HG03025 (cell line): ENCODE data around the gene USP32.
"Not testable (repeated sequence)": the region's sequence is repeated elsewhere in the genome, so short reads cannot be mapped to it uniquely, and the experiment has no call there.

Source experiments
- ATAC-seq: cut with Tn5 transposase; IDR thresholded peaks from one replicate; pipeline ENCODE4 v1.9.1; 2021; ENCODE audit warnings: mild to moderate bottlenecking, moderate library complexity; ENCODE audit not compliant: unreplicated experiment, low FRiP score

The USP32 gene

DNA sequence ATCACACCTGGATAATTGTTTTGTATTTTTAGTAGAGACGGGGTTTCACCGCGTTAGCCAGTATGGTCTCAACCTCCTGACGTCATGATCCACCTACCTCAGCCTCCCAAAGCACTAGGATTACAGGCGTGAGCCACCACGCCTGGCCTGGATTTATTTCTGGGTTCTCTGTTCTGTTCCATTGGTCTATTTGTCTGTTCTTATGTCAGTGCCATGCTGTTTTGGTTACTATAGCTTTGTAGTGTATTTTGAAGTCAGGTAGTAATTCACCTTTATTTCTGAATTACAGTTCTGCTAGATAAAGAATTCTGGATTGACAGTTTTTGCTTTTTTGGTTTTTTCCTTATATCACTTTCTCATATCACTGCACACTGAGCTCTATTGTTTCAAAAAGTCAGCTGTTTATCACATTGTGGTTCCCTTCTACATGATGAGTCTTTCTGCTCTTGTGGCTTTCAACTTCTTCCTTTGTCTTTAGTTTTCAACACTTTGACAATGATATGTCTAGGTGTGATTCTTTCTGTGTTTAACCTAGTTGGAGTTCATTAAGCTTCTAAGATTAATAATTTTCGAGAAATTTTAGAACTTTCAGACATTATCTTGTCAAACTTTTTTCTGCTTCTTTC, 144.0 kb downstream of the USP32 start:
- ATAC-seq: no peak

DNA sequence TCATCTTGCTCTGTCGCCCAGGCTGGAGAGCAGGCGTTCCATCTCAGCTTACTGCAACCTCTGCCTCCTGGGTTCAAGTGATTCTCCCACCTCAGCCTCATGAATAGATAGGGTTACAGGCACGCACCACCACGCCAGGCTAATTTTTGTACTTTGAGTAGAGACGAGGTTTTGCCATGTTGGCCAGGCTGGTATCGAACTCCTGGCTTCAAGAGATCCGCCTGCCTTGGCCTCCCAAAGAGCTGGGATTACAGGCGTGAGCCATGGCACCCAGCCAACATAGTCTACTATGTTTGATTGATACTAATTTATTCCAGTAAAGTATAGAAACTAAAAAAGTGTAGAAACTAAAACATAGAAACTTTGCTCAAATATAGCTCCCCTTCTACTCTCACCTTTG, 147.3 kb downstream of the USP32 start:
- no peak for ATAC-seq

- ATAC-seq: no peak
Observed at GRCh38 chr17:60240290-60240689, 151.6 kb downstream of the USP32 start.

DNA sequence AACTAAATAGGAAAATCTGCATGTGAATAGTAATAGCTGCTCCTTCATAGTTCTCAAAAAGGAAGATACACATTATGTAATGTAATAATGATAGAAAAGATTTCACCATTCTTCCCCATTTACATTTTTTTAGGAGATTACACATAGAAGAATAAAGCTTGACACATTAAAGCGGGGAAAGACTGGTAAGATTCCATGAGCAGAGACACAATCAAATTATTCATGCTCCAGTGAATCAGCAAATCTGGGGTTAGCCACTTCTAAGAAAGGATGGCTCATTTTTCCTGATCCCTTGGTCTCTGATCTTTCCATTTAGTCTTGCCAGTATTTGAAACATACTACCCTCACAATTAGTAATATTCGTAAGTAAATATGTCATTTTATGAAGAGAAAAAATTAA, 160.2 kb downstream of the USP32 start:
- ATAC-seq: no peak

GRCh38 chr17:60231234-60231633, 160.7 kb downstream of the USP32 start:
- ATAC-seq: no peak

DNA sequence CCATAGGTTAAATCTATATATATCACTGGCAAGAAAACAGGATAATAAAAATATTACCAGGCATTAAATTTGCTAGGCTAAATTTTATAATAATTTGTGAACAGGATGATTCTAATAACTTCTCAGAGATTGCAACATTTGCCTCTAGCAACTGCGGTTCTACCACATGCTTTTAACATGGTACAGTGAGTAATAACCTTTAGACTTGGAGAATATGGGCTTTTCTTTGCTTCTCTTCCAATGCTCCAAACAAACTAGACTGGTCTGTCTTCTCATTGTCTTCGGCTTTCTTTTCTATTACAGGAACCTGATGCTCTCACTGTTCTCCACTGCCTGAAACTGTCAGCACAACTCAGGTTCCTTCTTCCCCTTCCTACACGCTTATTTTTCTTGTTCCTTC, 161.6 kb downstream of the USP32 start:
- ATAC-seq: no peak

DNA sequence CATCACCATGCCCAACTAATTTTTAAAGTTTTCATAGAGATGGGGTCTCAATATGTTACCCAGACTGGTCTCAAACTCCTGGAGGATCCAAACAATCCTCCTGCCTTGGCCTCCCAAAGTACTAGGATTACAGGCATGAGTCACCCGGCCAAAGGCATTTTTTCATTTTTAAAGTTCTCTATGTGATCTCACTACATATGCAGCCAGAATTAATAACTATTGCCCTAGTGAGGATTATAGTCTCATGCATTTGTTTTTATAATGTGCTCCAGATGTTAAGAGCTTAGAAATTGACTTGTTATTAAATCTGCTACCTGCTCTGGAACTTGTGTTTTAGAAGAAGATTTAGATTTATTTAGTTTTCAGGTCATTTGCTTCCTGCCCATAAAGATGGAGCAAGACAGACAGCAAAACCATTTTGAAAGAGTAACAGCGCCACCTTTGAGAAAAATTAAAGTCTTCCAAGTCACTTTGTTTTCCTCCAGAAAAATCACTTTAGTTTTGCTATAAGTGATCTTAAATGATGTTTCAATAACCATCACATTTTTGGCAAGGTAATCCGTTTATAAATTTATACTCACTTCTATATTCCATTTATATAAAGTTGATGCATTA, 162.6 kb downstream of the USP32 start:
- ATAC-seq: no peak

GRCh38 chr17:60227276-60227675, 164.7 kb downstream of the USP32 start:
- not testable (repeated sequence) for ATAC-seq

GRCh38 chr17:60224064-60224463, 167.9 kb downstream of the USP32 start:
- no peak for ATAC-seq

DNA sequence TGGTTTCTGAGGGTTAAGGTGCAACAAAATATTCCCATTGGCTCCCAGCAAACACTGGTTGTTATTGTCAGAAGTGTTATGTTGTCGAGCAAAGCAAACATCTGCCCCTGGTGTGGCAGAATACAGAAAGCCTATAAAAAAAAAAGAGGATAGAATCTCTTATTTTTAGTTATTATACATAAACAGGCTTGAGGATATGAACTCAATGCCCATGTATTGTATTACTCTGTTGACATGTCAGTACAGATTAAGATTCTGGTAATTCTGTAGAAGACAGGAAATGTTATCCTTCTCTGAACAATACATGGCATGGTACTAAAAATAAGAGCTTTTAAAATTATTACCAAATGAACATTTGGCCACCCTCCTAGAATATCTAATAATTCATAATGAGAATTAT, 168.5 kb downstream of the USP32 start:
- ATAC-seq: no peak

DNA sequence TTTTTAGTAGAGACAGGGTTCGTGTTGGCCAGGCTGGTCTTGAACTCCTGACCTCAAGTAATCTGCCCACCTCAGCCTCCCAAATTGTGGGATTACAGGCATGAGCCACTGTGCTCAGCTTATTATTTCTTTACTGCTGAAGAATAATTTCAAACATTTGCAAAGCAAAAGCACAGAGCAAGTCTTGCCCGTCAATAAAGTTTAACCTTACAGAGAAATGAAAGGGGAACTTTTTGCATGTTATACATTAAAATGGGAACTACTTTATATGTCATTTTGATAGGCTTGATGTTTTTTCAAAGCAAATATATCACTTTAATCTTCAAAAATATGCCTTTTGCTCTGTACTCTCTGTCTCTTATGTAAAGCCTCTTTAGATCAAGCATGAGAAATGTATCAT, 173.2 kb downstream of the USP32 start:
- not testable (repeated sequence) for ATAC-seq

DNA sequence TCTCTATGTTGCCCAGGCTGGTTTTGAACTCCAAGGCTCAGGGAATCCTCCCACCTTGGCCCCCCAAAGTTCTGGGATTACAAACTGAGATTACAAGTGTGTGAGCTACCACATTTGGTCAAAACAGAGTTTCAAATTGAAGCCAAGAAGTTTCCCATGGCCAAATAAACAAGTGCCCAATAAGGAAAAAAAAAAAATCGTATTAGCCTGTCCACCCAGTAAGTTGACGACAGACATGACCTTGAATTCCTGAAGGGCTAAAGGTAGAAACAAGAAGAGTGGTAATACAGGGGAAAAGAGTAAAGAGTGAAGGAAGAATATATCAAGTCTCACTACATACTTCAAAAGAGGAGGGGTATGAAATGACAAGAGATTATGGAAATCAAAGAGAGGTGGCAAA, 176.0 kb downstream of the USP32 start:
- ATAC-seq: not testable (repeated sequence)

- not testable (repeated sequence) for ATAC-seq
Observed at GRCh38 chr17:60211282-60211681, 180.7 kb downstream of the USP32 start.

GRCh38 chr17:60208302-60208701, 183.6 kb downstream of the USP32 start:
- ATAC-seq: not testable (repeated sequence)

DNA sequence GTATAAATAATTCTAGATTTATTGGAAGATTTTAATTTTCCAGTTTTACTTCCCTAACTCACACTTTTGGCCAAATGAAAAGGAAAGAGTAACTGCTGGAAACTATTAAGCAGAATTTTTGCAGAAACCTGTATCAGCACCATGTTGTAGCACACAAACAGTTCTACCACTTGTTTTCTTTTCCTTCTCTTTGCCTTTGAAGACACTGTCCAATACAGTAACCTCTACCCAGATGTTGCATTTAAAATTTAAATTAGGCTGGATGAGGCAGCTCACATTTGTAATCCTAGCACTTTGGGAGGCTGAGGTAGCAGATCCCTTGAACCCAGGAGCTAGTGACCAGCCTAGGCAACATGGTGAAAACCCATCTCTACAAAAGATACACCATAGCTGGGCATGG, 186.2 kb downstream of the USP32 start:
- not testable (repeated sequence) for ATAC-seq

DNA sequence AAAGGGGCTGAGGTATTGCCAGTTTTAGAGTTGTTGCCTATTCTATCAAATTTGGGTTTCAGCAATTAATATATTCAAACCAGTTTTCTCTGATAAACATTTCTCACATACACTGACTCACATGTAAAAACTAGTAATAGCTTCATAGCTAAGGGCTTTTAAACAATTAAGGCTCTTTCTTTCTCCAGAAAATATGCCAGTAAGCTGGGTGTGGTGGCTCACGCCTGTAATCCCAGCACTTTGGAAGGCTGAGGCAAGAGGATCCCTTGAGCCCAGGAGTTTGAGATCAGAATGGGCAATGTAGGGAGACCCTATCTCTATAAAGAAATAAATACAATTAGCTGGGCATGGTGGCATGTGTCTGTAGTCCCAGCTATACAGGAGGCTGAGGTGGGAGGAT, 193.3 kb downstream of the USP32 start:
- not testable (repeated sequence) for ATAC-seq

DNA sequence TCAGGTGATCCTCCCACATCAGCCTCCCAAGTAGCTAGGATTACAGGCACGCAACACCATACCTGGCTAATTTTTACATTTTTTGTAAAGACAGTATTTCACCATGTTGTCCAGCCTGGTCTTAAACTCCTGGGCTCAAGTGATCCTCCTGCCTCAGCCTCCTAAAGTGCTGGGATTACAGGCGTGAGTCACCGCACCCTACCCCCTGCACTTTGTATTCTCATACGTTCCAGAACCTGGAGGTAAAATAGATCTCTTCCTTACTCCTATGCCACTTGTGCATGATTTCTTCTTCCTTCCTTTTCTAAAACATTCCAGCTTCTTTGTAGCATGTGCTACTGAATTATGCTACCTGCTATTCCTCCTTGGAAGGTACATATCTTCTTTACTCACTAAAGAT, 197.8 kb downstream of the USP32 start:
- not testable (repeated sequence) for ATAC-seq

DNA sequence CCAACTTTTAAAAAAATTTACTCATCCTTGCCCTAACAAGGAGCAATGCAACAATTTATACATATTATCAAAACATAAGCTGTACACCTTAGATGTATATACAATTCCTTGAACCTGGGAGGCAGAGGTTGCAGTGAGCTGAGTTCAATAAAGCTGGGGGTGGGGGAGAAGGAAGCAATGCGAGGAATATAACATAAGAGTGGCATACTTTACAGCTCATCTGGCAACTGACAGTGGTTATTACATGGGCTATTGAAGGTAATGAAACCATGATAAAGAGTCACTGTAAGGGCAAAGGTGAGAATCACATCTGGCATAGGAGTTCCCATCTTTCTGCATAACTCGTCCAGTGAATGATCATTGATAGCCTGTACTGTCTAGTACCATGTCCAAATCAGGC, 198.5 kb downstream of the USP32 start:
- no peak for ATAC-seq

DNA sequence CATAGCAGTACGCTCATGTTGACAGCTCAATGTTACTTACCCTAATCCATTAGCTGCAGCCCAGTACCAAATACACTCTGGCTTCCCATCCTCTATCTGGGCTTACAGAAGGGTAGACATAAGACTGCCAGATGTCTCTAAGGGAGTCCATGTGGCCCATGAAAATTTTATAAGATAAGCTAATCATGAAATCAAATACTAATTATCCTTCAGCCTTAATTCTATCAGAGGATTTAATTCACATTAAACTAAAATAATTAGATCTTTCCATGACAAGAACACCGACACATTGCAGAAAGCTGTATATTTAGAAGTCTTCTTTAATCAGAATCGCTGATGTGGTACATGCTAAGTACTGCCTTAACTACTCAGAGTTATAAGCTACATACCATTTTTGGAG, 198.9 kb downstream of the USP32 start:
- ATAC-seq: not testable (repeated sequence)

GRCh38 chr17:60190032-60190431, 201.9 kb downstream of the USP32 start:
- not testable (repeated sequence) for ATAC-seq

DNA sequence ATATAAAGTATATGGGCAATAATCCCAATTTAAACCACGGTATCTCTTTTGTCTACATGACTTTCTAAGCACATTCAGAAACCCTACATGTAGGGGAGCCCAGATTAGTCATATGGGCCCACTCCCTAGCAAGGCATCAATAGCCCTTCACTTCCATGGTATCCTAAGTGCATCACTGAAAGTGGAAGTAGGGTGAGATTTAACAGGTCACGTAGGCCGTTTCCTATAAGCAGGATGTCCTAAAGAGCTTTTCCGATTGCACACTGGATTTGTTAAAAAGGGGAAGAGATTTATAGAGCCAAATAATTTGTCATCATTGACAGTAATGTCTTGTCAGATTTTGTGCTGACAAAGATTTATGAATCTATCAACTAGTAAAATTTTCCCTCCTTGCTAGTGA, 203.2 kb downstream of the USP32 start:
- ATAC-seq: no peak
